NCI-H2107 treated with DMSO at 0.1 percent for 48 hours (cell line): ENCODE measurements around the gene ABHD13.
A peak's percentile ranks its signal among the peaks of the same experiment; 100 is the strongest.
"Not testable (repeated sequence)": the region's sequence is repeated elsewhere in the genome, so short reads cannot be mapped to it uniquely, and the experiment has no call there.

Source experiments
- DNase-seq: peaks from one replicate; lab custom pipeline; 2025; ENCODE audit not compliant: unreplicated experiment; lab: John Stamatoyannopoulos, UW

ABHD13 gene

GRCh38 chr13:108223687-108224503 is 5.7 kb downstream of the ABHD13 start:
- DNase-seq = no peak

- no peak for DNase-seq
These were observed 7.2 kb downstream of the ABHD13 start for GRCh38 chr13:108225440-108225839.

GRCh38 chr13:108226184-108226583 is 8.0 kb downstream of the ABHD13 start:
- no peak for DNase-seq

- peak; percentile 15 for DNase-seq
These were observed 9.6 kb downstream of the ABHD13 start for GRCh38 chr13:108227651-108228272.

- no peak for DNase-seq
These were observed 12.2 kb downstream of the ABHD13 start for GRCh38 chr13:108230377-108230776.

- no peak for DNase-seq
These were observed 31.0 kb downstream of the ABHD13 start for GRCh38 chr13:108249150-108249549.

GRCh38 chr13:108257248-108257647 is 39.1 kb downstream of the ABHD13 start:
- no peak for DNase-seq

GRCh38 chr13:108263621-108264355 is 45.6 kb downstream of the ABHD13 start:
- no peak for DNase-seq

GRCh38 chr13:108266321-108266990 is 48.3 kb downstream of the ABHD13 start:
- DNase-seq = no peak

- DNase-seq = no peak
These were observed 49.2 kb downstream of the ABHD13 start for GRCh38 chr13:108267347-108267746.

GRCh38 chr13:108267855-108268254 is 49.7 kb downstream of the ABHD13 start:
- DNase-seq = not testable (repeated sequence)

- no peak for DNase-seq
These were observed 50.4 kb downstream of the ABHD13 start for GRCh38 chr13:108268466-108269112.

GRCh38 chr13:108269601-108270328 is 51.6 kb downstream of the ABHD13 start, which contains the start of gene TNFSF13B:
Gene TNFSF13B, plus strand, starts transcription at chr13:108269718. Its CDS starts 178 bp downstream, at chr13:108269896.
- DNase-seq = no peak

GRCh38 chr13:108270442-108270841 is 52.2 kb downstream of the ABHD13 start:
- DNase-seq = no peak

- no peak for DNase-seq
These were observed 54.1 kb downstream of the ABHD13 start for GRCh38 chr13:108272333-108272732.

- no peak for DNase-seq
These were observed 55.4 kb downstream of the ABHD13 start for GRCh38 chr13:108273429-108274118.

GRCh38 chr13:108274718-108275117 is 56.5 kb downstream of the ABHD13 start:
- no peak for DNase-seq

GRCh38 chr13:108276060-108276459 is 57.9 kb downstream of the ABHD13 start:
- no peak for DNase-seq

GRCh38 chr13:108278466-108278865 is 60.3 kb downstream of the ABHD13 start:
- no peak for DNase-seq
